Measurements from ENCODE around the gene CCM2L.

- TF ChIP-seq CTCF (conservative IDR thresholded peaks at IDR 0.05; ENCODE audit: low read length) (no peak), EZH2phosphoT487 (IDR thresholded peaks at IDR 0.05; ENCODE audit: borderline replicate concordance, low read depth, low read length) (no peak)
Measured at GRCh38 chr20:32006053-32006452, 4.2 kb upstream of the CCM2L start.

Measured in OCI-LY7 (cell line).